Gastroesophageal sphincter (tissue), 3 donors: ENCODE results near the gene PTPN14.

Experiments used
- CTCF ChIP-seq, 4 experiments: fragments of 200-600 bp in 2 of 4; fragments of 450-650 bp in 2 of 4; sonication (generic) in 1 of 4; IDR thresholded peaks; one replicate each; pipeline ENCODE4 v1.5.1; 2017 to 2019; ENCODE audit warnings: antibody characterized with exemption in 4 of 4, mild to moderate bottlenecking in 2 of 4, moderate library complexity in 2 of 4
- POLR2A ChIP-seq, 2 donors: fragments of 450-650 bp; IDR thresholded peaks; one replicate each; pipeline ENCODE4 v1.6.1; 2017; ENCODE audit warnings: antibody characterized with exemption in 2 of 2, mild to moderate bottlenecking in 2 of 2, moderate library complexity in 1 of 2

GRCh38 chr1:214475746-214476145 lies 75.7 kb downstream of the PTPN14 start:
- no peak for TF ChIP-seq CTCF (IDR thresholded peaks at IDR 0.05)
- no peak for TF ChIP-seq POLR2A (IDR thresholded peaks at IDR 0.05)
